RPMI8226 (cell line): ENCODE results near the gene CD4.
"Not testable (repeated sequence)": the region's sequence is repeated elsewhere in the genome, so short reads cannot be mapped to it uniquely, and the experiment has no call there.

Source experiments
- DNase-seq: peaks from one replicate; pipeline ENCODE4 v3.0.0-alpha.2; 2015

The CD4 gene

GRCh38 chr12:6849976-6850560 lies 60.7 kb downstream of the CD4 start:
- no peak for DNase-seq

- no peak for DNase-seq
Measured at GRCh38 chr12:6850796-6851152, 61.4 kb downstream of the CD4 start.

- peak; percentile 98 for DNase-seq
Measured at GRCh38 chr12:6851153-6851920, 62.0 kb downstream of the CD4 start, which contains the start of gene CDCA3. Gene CDCA3 (minus strand): TSS chr12:6851286. CDS start chr12:6850952, 334 bp downstream.

- DNase-seq, result peak; percentile 99
Measured at GRCh38 chr12:6851921-6852650, 62.8 kb downstream of the CD4 start, which contains the start of gene USP5. Gene USP5 (plus strand): TSS chr12:6852150. CDS start chr12:6852180, 30 bp downstream.

- peak; percentile 74 for DNase-seq
Measured at GRCh38 chr12:6852651-6853354, 63.5 kb downstream of the CD4 start.

- no peak for DNase-seq
Measured at GRCh38 chr12:6853626-6854025, 64.3 kb downstream of the CD4 start.

GRCh38 chr12:6854036-6854435 lies 64.7 kb downstream of the CD4 start:
- DNase-seq, result no peak

- DNase-seq, result no peak
Measured at GRCh38 chr12:6855322-6855721, 66.0 kb downstream of the CD4 start.

- no peak for DNase-seq
Measured at GRCh38 chr12:6858799-6859198, 69.5 kb downstream of the CD4 start.

GRCh38 chr12:6860116-6860515 lies 70.8 kb downstream of the CD4 start:
- DNase-seq, result no peak

- no peak for DNase-seq
Measured at GRCh38 chr12:6860942-6861341, 71.6 kb downstream of the CD4 start.

- no peak for DNase-seq
Measured at GRCh38 chr12:6861391-6861790, 72.1 kb downstream of the CD4 start.

GRCh38 chr12:6863033-6863432 lies 73.7 kb downstream of the CD4 start:
- no peak for DNase-seq

GRCh38 chr12:6863586-6864321 lies 74.4 kb downstream of the CD4 start:
- DNase-seq, result no peak

GRCh38 chr12:6865307-6865706 lies 76.0 kb downstream of the CD4 start:
- DNase-seq, result not testable (repeated sequence)

GRCh38 chr12:6866163-6866919 lies 77.0 kb downstream of the CD4 start:
- DNase-seq, result no peak

- no peak for DNase-seq
Measured at GRCh38 chr12:6866920-6867412, 77.6 kb downstream of the CD4 start.

GRCh38 chr12:6867413-6868210 lies 78.3 kb downstream of the CD4 start, which contains the start of gene TPI1:
Gene TPI1 (plus strand): TSS chr12:6867531. CDS start chr12:6867567, 36 bp downstream.
- DNase-seq, result peak; percentile 86

- DNase-seq, result peak; percentile 26
Measured at GRCh38 chr12:6868211-6869048, 79.1 kb downstream of the CD4 start.
